Activated T-helper 1 cell treated with anti-CD3 and anti-CD28 coated beads, Interleukin-2, amount 50 U/mL, for 16 hours (primary cell): ENCODE results near the gene LIPG.

Experiments used
- DNase-seq, 2 donors: peaks; one replicate each; pipeline ENCODE4 v3.0.0-alpha.2; 2020; ENCODE audit warnings: low read depth in 1 of 2, low spot score in 1 of 2

Gene LIPG

GRCh38 chr18:49632588-49632987, 70.7 kb downstream of the LIPG start:
- DNase-seq = no peak

GRCh38 chr18:49638209-49638785, 76.4 kb downstream of the LIPG start:
- no peak for DNase-seq

GRCh38 chr18:49638891-49639557, 77.2 kb downstream of the LIPG start:
- no peak for DNase-seq

GRCh38 chr18:49639643-49640391, 78.0 kb downstream of the LIPG start:
- no peak for DNase-seq

- no peak for DNase-seq
These were observed 78.9 kb downstream of the LIPG start for GRCh38 chr18:49640741-49641140.

GRCh38 chr18:49645196-49645595, 83.3 kb downstream of the LIPG start:
- DNase-seq = no peak

GRCh38 chr18:49645841-49646351, 84.0 kb downstream of the LIPG start:
- no peak for DNase-seq

GRCh38 chr18:49646873-49647272, 85.0 kb downstream of the LIPG start:
- DNase-seq = no peak

- DNase-seq = no peak
These were observed 85.8 kb downstream of the LIPG start for GRCh38 chr18:49647496-49648168.

- no peak for DNase-seq
These were observed 86.5 kb downstream of the LIPG start for GRCh38 chr18:49648326-49648725.
